ENCODE measurements around the gene DDIT3. TPM values are rescaled to one million over a fixed set of nuclear protein-coding genes. Genes with fewer than 3 reads are reported as not detected.

The DDIT3 gene
- total and polyA plus RNA-seq, 12 donors = 7.7 to 98.4 (median 48.7) TPM

DNA sequence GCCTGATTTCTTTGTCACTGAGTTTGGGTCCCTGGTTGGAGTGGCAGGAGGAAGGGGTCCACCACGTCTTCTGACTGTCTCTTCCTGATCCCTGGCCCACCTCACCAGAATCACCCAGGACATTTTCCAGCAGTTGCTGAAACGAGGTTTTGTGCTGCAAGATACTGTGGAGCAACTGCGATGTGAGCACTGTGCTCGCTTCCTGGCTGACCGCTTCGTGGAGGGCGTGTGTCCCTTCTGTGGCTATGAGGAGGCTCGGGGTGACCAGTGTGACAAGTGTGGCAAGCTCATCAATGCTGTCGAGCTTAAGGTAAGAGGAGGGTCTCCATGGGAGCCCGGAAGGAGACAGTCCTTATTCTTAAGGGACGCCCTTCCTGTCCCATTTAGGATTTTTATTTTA, 20.1 kb downstream of the DDIT3 start:
- intact Hi-C loops (cut with DNase I) = no loop called here
- H3K36me3 ChIP-seq (replicated peaks in 1 of 2) = peaks cover 0 to 73% of the 10 kb centered on the region in 2 donors
- 92 to 97% (median 95%) methylated on average over 9 to 11 of the region's 11 CpGs for WGBS, 4 donors

DNA sequence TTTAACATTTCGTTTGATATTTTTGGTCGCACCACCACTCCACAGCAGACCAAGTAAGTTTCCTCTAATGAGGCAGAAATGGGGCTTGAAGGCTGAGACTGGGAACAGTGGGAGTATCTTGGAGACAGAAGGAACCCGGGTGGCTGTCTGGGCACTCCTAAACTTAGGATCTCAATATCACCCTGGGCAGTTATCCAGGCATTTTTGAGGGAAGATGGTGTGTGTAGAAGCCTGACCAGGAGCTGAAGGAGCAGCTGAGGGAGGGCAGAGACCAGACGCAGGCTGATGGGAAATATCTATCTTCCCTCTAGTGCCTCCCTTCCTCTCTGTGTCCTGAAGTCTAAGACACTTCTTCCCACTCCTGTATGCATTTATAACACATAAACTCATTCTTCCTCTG, 21.7 kb downstream of the DDIT3 start:
- H3K36me3 ChIP-seq (replicated peaks in 1 of 2) = peaks cover 0 to 59% of the 10 kb centered on the region in 2 donors
- TF ChIP-seq, protein P1, sequence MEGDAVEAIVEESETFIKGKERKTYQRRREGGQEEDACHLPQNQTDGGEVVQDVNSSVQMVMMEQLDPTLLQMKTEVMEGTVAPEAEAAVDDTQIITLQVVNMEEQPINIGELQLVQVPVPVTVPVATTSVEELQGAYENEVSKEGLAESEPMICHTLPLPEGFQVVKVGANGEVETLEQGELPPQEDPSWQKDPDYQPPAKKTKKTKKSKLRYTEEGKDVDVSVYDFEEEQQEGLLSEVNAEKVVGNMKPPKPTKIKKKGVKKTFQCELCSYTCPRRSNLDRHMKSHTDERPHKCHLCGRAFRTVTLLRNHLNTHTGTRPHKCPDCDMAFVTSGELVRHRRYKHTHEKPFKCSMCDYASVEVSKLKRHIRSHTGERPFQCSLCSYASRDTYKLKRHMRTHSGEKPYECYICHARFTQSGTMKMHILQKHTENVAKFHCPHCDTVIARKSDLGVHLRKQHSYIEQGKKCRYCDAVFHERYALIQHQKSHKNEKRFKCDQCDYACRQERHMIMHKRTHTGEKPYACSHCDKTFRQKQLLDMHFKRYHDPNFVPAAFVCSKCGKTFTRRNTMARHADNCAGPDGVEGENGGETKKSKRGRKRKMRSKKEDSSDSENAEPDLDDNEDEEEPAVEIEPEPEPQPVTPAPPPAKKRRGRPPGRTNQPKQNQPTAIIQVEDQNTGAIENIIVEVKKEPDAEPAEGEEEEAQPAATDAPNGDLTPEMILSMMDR (IDR thresholded peaks at IDR 0.05) = no peak
- no peak for TF ChIP-seq POLR2A (IDR thresholded peaks at IDR 0.05)
- H3K4me3 ChIP-seq = no peak overlapping the region
- H3K27me3 ChIP-seq = no peaks in the 10 kb centered on the region
- WGBS, 4 donors = 93 to 98% (median 95%) methylated on average over 4 of the region's 4 CpGs
- H3K9me3 ChIP-seq (replicated peaks in 1 of 3) = no peaks in the 10 kb centered on the region
- DNase-seq = no peak
- no peaks in the 10 kb centered on the region for H3K4me1 ChIP-seq (replicated peaks in 1 of 2)
- intact Hi-C loops (cut with DNase I) = no loop called here
- H3K27ac ChIP-seq = no peak overlapping the region

More for the DNA sequence above, 20.1 kb downstream of the DDIT3 start:
- TF ChIP-seq, protein P1 (IDR thresholded peaks at IDR 0.05) = no peak
- TF ChIP-seq POLR2A (IDR thresholded peaks at IDR 0.05) = no peak
- no peak for DNase-seq
- H3K27me3 ChIP-seq = no peaks in the 10 kb centered on the region
- H3K27ac ChIP-seq = no peak overlapping the region
- no peaks in the 10 kb centered on the region for H3K9me3 ChIP-seq (replicated peaks in 1 of 3)
- H3K4me3 ChIP-seq = no peak overlapping the region
- no peaks in the 10 kb centered on the region for H3K4me1 ChIP-seq (replicated peaks in 1 of 2)

GRCh38 chr12:57498132-57498502, 22.2 kb downstream of the DDIT3 start:
- intact Hi-C loops (cut with DNase I) = no loop called here
- Histone ChIP-seq H3K4me3 (no peak overlapping the region), H3K27me3 (no peaks in the 10 kb centered on the region), H3K9me3 (replicated peaks in 1 of 3) (no peaks in the 10 kb centered on the region), H3K4me1 (replicated peaks in 1 of 2) (no peaks in the 10 kb centered on the region), H3K36me3 (replicated peaks in 1 of 2) (peaks cover 0 to 55% of the 10 kb centered on the region in 2 donors), H3K27ac (no peak overlapping the region)
- no peak for DNase-seq
- TF ChIP-seq, protein P1 (IDR thresholded peaks at IDR 0.05) = no peak
- no peak for TF ChIP-seq POLR2A (IDR thresholded peaks at IDR 0.05)
- 88 to 93% (median 90%) methylated on average over 5 to 9 of the region's 9 CpGs for WGBS, 4 donors

- no peak for DNase-seq
- WGBS, 4 donors = 92 to 95% (median 94%) methylated on average over 12 of the region's 12 CpGs
- intact Hi-C loops (cut with DNase I) = no loop called here
- Histone ChIP-seq H3K27me3 (no peaks in the 10 kb centered on the region), H3K27ac (no peak overlapping the region), H3K4me3 (no peak overlapping the region), H3K4me1 (replicated peaks in 1 of 2) (no peaks in the 10 kb centered on the region), H3K9me3 (replicated peaks in 1 of 3) (no peaks in the 10 kb centered on the region), H3K36me3 (replicated peaks in 1 of 2) (peaks cover 0 to 53% of the 10 kb centered on the region in 2 donors)
- TF ChIP-seq, protein P1 (IDR thresholded peaks at IDR 0.05) = no peak
- no peak for TF ChIP-seq POLR2A (IDR thresholded peaks at IDR 0.05)
Observed at GRCh38 chr12:57497223-57498131, 22.8 kb downstream of the DDIT3 start.
